Suprapubic skin (tissue), 4 donors: ENCODE data around the gene RNFT2. TPM values are rescaled to one million over a fixed set of nuclear protein-coding genes. Genes with fewer than 3 reads are reported as not detected.

Experiments used
- DNase-seq, 2 donors: peaks; one replicate each; pipeline ENCODE4 v3.0.0-alpha.2; 2019; ENCODE audit warnings: low spot score in 2 of 2
- H3K27ac ChIP-seq: fragments of 200-600 bp; sonication (generic); one replicate; pipeline ENCODE4 v1.5.1; 2019
- H3K27me3 ChIP-seq: fragments of 200-600 bp; sonication (generic); one replicate; pipeline ENCODE4 v1.5.1; 2019
- H3K36me3 ChIP-seq: fragments of 200-600 bp; sonication (generic); one replicate; pipeline ENCODE4 v1.5.1; 2019
- H3K4me1 ChIP-seq: fragments of 200-600 bp; sonication (generic); one replicate; pipeline ENCODE4 v1.5.1; 2019
- H3K4me3 ChIP-seq: fragments of 200-600 bp; sonication (generic); one replicate; pipeline ENCODE4 v1.5.1; 2019; ENCODE audit warnings: mild to moderate bottlenecking
- H3K9me3 ChIP-seq: fragments of 200-600 bp; sonication (generic); one replicate; pipeline ENCODE4 v1.5.1; 2019
- EP300 ChIP-seq: sonication (generic); formaldehyde crosslinking; IDR thresholded peaks from one replicate; pipeline ENCODE4 v1.6.1; 2017; ENCODE audit warnings: antibody characterized with exemption
- POLR2A ChIP-seq, 2 donors: fragments of 450-650 bp; IDR thresholded peaks; one replicate each; pipeline ENCODE4 v1.6.1; 2017; ENCODE audit warnings: antibody characterized with exemption in 2 of 2, mild to moderate bottlenecking in 2 of 2, moderate library complexity in 2 of 2
- POLR2AphosphoS5 ChIP-seq, 3 donors: sonication (generic); formaldehyde crosslinking; IDR thresholded peaks; one replicate each; pipeline ENCODE4 v1.6.1; 2017; ENCODE audit warnings: antibody characterized with exemption in 3 of 3
- WGBS: methylation state at CpG from one replicate; pipeline ENCODE4 v1.1.5; 2018; 5-methylcytosine and 5-hydroxymethylcytosine counted together
- total RNA-seq, 4 donors: library from RNA; depleted of rRNA; stranded (reverse); fragments of >200 nt; gene quantifications; one replicate each; pipeline ENCODE4 v1.1.0, GENCODE V29; 2016
- TF ChIP-seq, protein P1 (sequence below), 2 donors: fragments of 200-600 bp in 1 of 2; fragments of 450-650 bp in 1 of 2; sonication (generic) in 1 of 2; IDR thresholded peaks; one replicate each; pipeline ENCODE4 v1.5.1; 2016 to 2019; ENCODE audit warnings: antibody characterized with exemption in 2 of 2, mild to moderate bottlenecking in 1 of 2, moderate library complexity in 1 of 2

Gene RNFT2
- total RNA-seq, 4 donors from 2014 or later: 0.40 to 1.4 (median 0.69) TPM

GRCh38 chr12:116766746-116767145 lies 28.6 kb downstream of the RNFT2 start:
- H3K27ac ChIP-seq: no peak overlapping the region
- TF ChIP-seq EP300 (no peak), POLR2AphosphoS5 (IDR thresholded peaks at IDR 0.05) (no peak), POLR2A (IDR thresholded peaks at IDR 0.05) (no peak)
- TF ChIP-seq, protein P1, sequence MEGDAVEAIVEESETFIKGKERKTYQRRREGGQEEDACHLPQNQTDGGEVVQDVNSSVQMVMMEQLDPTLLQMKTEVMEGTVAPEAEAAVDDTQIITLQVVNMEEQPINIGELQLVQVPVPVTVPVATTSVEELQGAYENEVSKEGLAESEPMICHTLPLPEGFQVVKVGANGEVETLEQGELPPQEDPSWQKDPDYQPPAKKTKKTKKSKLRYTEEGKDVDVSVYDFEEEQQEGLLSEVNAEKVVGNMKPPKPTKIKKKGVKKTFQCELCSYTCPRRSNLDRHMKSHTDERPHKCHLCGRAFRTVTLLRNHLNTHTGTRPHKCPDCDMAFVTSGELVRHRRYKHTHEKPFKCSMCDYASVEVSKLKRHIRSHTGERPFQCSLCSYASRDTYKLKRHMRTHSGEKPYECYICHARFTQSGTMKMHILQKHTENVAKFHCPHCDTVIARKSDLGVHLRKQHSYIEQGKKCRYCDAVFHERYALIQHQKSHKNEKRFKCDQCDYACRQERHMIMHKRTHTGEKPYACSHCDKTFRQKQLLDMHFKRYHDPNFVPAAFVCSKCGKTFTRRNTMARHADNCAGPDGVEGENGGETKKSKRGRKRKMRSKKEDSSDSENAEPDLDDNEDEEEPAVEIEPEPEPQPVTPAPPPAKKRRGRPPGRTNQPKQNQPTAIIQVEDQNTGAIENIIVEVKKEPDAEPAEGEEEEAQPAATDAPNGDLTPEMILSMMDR (IDR thresholded peaks at IDR 0.05): no peak
- no peak for DNase-seq
- H3K27me3 ChIP-seq: no peaks in the 10 kb centered on the region
- H3K9me3 ChIP-seq: no peaks in the 10 kb centered on the region
- H3K4me1 ChIP-seq: no peaks in the 10 kb centered on the region
- no peaks in the 10 kb centered on the region for H3K36me3 ChIP-seq
- H3K4me3 ChIP-seq: no peak overlapping the region
- WGBS: 97% methylated on average over 3 of the region's 3 CpGs

- no peak for DNase-seq
- WGBS: 57% methylated on average over 8 of the region's 8 CpGs
- Histone ChIP-seq H3K36me3 (no peaks in the 10 kb centered on the region), H3K27ac (no peak overlapping the region), H3K27me3 (no peaks in the 10 kb centered on the region), H3K9me3 (no peaks in the 10 kb centered on the region), H3K4me3 (no peak overlapping the region), H3K4me1 (no peaks in the 10 kb centered on the region)
- TF ChIP-seq, protein P1 (IDR thresholded peaks at IDR 0.05): no peak
- TF ChIP-seq POLR2AphosphoS5 (IDR thresholded peaks at IDR 0.05): no peak
- no peak for TF ChIP-seq EP300
- TF ChIP-seq POLR2A (IDR thresholded peaks at IDR 0.05): no peak
Observed at GRCh38 chr12:116771651-116772050, 33.5 kb downstream of the RNFT2 start.

- WGBS: 49% methylated on average over 4 of the region's 4 CpGs
- Histone ChIP-seq H3K27ac (no peak overlapping the region), H3K4me1 (no peaks in the 10 kb centered on the region), H3K9me3 (no peaks in the 10 kb centered on the region), H3K36me3 (no peaks in the 10 kb centered on the region), H3K27me3 (no peaks in the 10 kb centered on the region), H3K4me3 (no peak overlapping the region)
- DNase-seq: no peak
- TF ChIP-seq POLR2A (IDR thresholded peaks at IDR 0.05): no peak
- TF ChIP-seq POLR2AphosphoS5 (IDR thresholded peaks at IDR 0.05): no peak
- TF ChIP-seq, protein P1 (IDR thresholded peaks at IDR 0.05): no peak
- TF ChIP-seq EP300: no peak
Observed at GRCh38 chr12:116773276-116773731, 35.2 kb downstream of the RNFT2 start.

GRCh38 chr12:116774020-116774419 lies 35.9 kb downstream of the RNFT2 start:
- WGBS: 78% methylated on average over 4 of the region's 4 CpGs
- no peaks in the 10 kb centered on the region for H3K4me1 ChIP-seq

DNA sequence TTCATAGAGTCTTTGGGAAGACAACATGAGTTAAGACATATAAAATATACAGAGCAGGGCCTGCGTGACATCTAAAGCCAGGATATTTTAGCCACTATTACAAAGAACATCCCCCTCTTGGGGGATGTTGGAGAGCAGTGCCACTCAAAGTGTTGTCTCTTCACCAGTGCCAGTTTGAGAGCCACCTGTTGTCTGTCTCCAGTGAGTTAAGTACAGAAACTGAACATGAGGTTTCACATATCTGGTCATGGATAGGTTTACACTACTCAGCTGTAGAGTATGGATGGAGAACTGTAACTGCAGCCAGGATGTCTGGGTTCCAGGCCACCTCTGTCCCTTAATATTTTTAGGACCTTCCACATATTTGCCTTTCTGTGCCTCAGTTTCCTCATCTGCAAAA lies 39.1 kb downstream of the RNFT2 start:
- WGBS: 78% methylated on average over 1 of the region's 1 CpG
- H3K9me3 ChIP-seq: no peaks in the 10 kb centered on the region
- H3K36me3 ChIP-seq: no peaks in the 10 kb centered on the region
- no peaks in the 10 kb centered on the region for H3K27me3 ChIP-seq
- H3K4me1 ChIP-seq: no peaks in the 10 kb centered on the region
- H3K27ac ChIP-seq: no peak overlapping the region
- no peak for DNase-seq
- TF ChIP-seq, protein P1 (IDR thresholded peaks at IDR 0.05): no peak
- no peak for TF ChIP-seq POLR2AphosphoS5 (IDR thresholded peaks at IDR 0.05)
- no peak for TF ChIP-seq EP300
- TF ChIP-seq POLR2A (IDR thresholded peaks at IDR 0.05): no peak
- no peak overlapping the region for H3K4me3 ChIP-seq

More at GRCh38 chr12:116774020-116774419, 35.9 kb downstream of the RNFT2 start:
- TF ChIP-seq, protein P1 (IDR thresholded peaks at IDR 0.05): no peak
- TF ChIP-seq POLR2A (IDR thresholded peaks at IDR 0.05) (no peak), POLR2AphosphoS5 (IDR thresholded peaks at IDR 0.05) (no peak), EP300 (no peak)
- Histone ChIP-seq H3K27me3 (no peaks in the 10 kb centered on the region), H3K9me3 (no peaks in the 10 kb centered on the region), H3K36me3 (no peaks in the 10 kb centered on the region), H3K27ac (no peak overlapping the region), H3K4me3 (no peak overlapping the region)
- DNase-seq: no peak
